HepG2 (cell line): ENCODE measurements around the gene KISS1R. TPM values are rescaled to one million over a fixed set of nuclear protein-coding genes. Genes with fewer than 3 reads are reported as not detected.
A peak's percentile ranks its signal among the peaks of the same experiment; 100 is the strongest.

ENCODE experiments used
- DNMT3B ChIP-seq: conservative IDR thresholded peaks from 2 replicates; pipeline ENCODE4 v1.6.1; 2016; ENCODE audit warnings: missing biosample characterization, control low read depth
- GLMP ChIP-seq: sonication (generic); formaldehyde crosslinking; IDR thresholded peaks from 2 replicates; pipeline ENCODE4 v1.9.0; 2021; ENCODE audit warnings: missing genetic modification reagents, mild to moderate bottlenecking, borderline replicate concordance
- MBD4 ChIP-seq: IDR thresholded peaks from 2 replicates; pipeline ENCODE4 v1.6.1; 2012; ENCODE audit warnings: low read length, inconsistent platforms, borderline replicate concordance
- POLR2AphosphoS2 ChIP-seq: IDR thresholded peaks from 2 replicates; pipeline ENCODE4 v1.6.1; 2011; ENCODE audit warnings: low read depth, low read length, improper control_type of control experiment
- TOE1 ChIP-seq: sonication (generic); formaldehyde crosslinking; IDR thresholded peaks from 2 replicates; pipeline ENCODE4 v1.4.0; 2020; ENCODE audit warnings: mild to moderate bottlenecking, missing genetic modification reagents
- ZNF607 ChIP-seq: sonication (generic); formaldehyde crosslinking; IDR thresholded peaks from 2 replicates; pipeline ENCODE4 v1.5.1; 2020; ENCODE audit warnings: missing genetic modification reagents, mild to moderate bottlenecking, borderline replicate concordance
- ZNF639 ChIP-seq: conservative IDR thresholded peaks from 2 replicates; pipeline ENCODE4 v1.6.1; 2018; ENCODE audit warnings: missing genetic modification reagents
- ZXDC ChIP-seq: sonication (generic); formaldehyde crosslinking; IDR thresholded peaks from 2 replicates; pipeline ENCODE4 v1.5.0; 2020; ENCODE audit warnings: mild to moderate bottlenecking, missing genetic modification reagents
- polyA plus RNA-seq, 8 experiments: library from polyadenylated mRNA; depleted of rRNA in 3 of 8; stranded (reverse) in 7 of 8; unstranded in 1 of 8; fragments of >200 nt; fragmentation: Illumina TruSeq in 4 of 8; extraction: Trizol in 4 of 8; gene quantifications; 2 replicates each; pipeline versions ENCODE4 v1.2.1 to v1.2.3, GENCODE V29; 2011 to 2016; ENCODE audit warnings: low read depth in 4 of 8, missing spikeins in 1 of 8, mixed read lengths in 1 of 8; ENCODE audit not compliant: insufficient read depth in 1 of 8
- total RNA-seq, 5 experiments: library from RNA; depleted of rRNA; stranded (reverse); fragments of >200 nt; fragmentation: Illumina TruSeq; extraction: Trizol; gene quantifications; 2 replicates each; pipeline ENCODE4 v1.2.3, GENCODE V29; 2016; ENCODE audit warnings: low read depth in 1 of 5

Gene KISS1R
- total and polyA plus RNA-seq, 2 of the 13 experiments (the other 11 are each of a cell fraction or from before 2014, with no cell fraction given), result 1.1 to 10.2 TPM

DNA sequence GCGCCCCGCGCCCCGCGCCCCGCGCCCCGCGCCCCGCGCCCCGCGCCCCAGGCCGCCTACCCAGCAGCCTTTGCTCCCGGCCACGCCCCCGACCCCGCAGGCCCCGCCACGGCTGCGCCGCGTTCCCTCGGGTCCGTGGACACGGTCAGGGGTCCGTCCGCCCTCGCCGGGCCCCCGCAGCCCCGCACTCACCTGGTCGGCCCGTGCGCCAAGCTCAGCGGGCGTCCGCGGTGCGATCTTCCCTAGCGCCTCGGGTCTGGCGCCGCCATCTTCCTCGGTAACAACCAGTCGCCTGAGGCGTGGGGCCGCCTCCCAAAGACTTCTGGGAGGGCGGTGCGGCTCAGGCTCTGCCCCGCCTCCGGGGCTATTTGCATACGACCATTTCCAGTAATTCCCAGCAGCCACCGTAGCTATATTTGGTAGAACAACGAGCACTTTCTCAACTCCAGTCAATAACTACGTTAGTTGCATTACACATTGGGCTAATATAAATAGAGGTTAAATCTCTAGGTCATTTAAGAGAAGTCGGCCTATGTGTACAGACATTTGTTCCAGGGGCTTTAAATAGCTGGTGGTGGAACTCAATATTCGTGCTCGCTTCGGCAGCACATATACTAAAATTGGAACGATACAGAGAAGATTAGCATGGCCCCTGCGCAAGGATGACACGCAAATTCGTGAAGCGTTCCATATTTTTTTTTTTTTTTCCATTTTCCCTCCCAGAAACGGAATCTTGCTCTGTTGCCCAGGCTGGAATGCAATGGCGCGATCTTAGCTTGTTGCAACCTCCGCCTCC, 24.0 kb upstream of the KISS1R start, which contains the start of the genes MED16 and RNU6-9 (continued):
- TF ChIP-seq GLMP (CRISPR knock-in tag) (no peak), ZXDC (CRISPR knock-in tag) (peak; percentile 71; the same call in 1 of the 2 replicates), ZNF639 (CRISPR knock-in tag) (0 out of 2 replicates have a peak, but pooled peaks have one; percentile 38), ZNF607 (CRISPR knock-in tag) (peak; percentile 66), TOE1 (CRISPR knock-in tag) (no peak; the same call in 1 of the 2 replicates), MBD4 (no peak), DNMT3B (CRISPR knock-in tag) (0 out of 2 replicates have a peak, but pooled peaks have one; percentile 31), POLR2AphosphoS2 (no peak)
